ENCODE measurements around the gene MTMR3. TPM values are rescaled to one million over a fixed set of nuclear protein-coding genes. Genes with fewer than 3 reads are reported as not detected.

MTMR3 gene
- polyA plus RNA-seq, 1 of the 3 experiments (the other 2 are of a cell fraction): 20.4 TPM

- Histone ChIP-seq H3K4me1 (ENCODE audit: control insufficient read depth in 1 of 2, insufficient read depth in 2 of 2, low read depth in 1 of 2, low read length in 1 of 2) (no peaks in the 10 kb centered on the region), H3K4me2 (no peak overlapping the region), H3K9ac (no peak overlapping the region), H3K79me2 (ENCODE audit: insufficient read depth) (peaks cover 97% of the 10 kb centered on the region), H2AFZ (ENCODE audit: low read depth) (no peak overlapping the region), H3K9me3 (no peaks in the 10 kb centered on the region), H3K27ac (ENCODE audit: low read depth in 2 of 2, low read length in 1 of 2) (no peak overlapping the region), H3F3A (replicated peaks; ENCODE audit: insufficient read depth) (no peaks in the 10 kb centered on the region), H3K36me3 (replicated peaks in 1 of 2; ENCODE audit: control insufficient read depth in 1 of 2, insufficient read depth in 2 of 2, low read length in 1 of 2) (peaks cover 0 to 5% of the 10 kb centered on the region in 2 experiments), H3K4me3 (ENCODE audit: low read depth in 2 of 2, low read length in 1 of 2) (no peak overlapping the region), H3K9me2 (no peaks in the 10 kb centered on the region), H3K27me3 (ENCODE audit: insufficient read depth) (no peaks in the 10 kb centered on the region), H4K20me1 (ENCODE audit: insufficient read depth) (peaks cover 55% of the 10 kb centered on the region)
- ChIA-PET POLR2A (no interaction called here), CTCF (interaction anchor here (0.7 to 0.9 kb wide), 4 partner anchors 9 to 329 kb away, joined by 3 read pairs; no protein-coding TSS in a partner anchor)
- TF ChIP-seq MXI1 (IDR thresholded peaks at IDR 0.05; ENCODE audit: low read depth, low read length): no peak
- no peak for TF ChIP-seq SIN3A (IDR thresholded peaks at IDR 0.05; ENCODE audit: borderline replicate concordance, low read depth, low read length)
- TF ChIP-seq CHD2 (IDR thresholded peaks at IDR 0.05; ENCODE audit: low read length, partially characterized antibody): no peak
- TF ChIP-seq REST (IDR thresholded peaks at IDR 0.05; ENCODE audit: low read depth, low read length): no peak
- no peak for TF ChIP-seq RXRA (IDR thresholded peaks at IDR 0.05; ENCODE audit: borderline replicate concordance, low read depth)
- TF ChIP-seq GATA2 (CRISPR knock-in tag; IDR thresholded peaks at IDR 0.05): no peak
- no peak for TF ChIP-seq ELF1 (IDR thresholded peaks at IDR 0.05)
- TF ChIP-seq, protein P1, sequence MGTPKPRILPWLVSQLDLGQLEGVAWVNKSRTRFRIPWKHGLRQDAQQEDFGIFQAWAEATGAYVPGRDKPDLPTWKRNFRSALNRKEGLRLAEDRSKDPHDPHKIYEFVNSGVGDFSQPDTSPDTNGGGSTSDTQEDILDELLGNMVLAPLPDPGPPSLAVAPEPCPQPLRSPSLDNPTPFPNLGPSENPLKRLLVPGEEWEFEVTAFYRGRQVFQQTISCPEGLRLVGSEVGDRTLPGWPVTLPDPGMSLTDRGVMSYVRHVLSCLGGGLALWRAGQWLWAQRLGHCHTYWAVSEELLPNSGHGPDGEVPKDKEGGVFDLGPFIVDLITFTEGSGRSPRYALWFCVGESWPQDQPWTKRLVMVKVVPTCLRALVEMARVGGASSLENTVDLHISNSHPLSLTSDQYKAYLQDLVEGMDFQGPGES (IDR thresholded peaks at IDR 0.05; ENCODE audit: low read depth, low read length): no peak
- no peak for TF ChIP-seq RFX5 (IDR thresholded peaks at IDR 0.05; ENCODE audit: low read length)
- no peak for TF ChIP-seq JUND (IDR thresholded peaks at IDR 0.05)
- TF ChIP-seq MAX (IDR thresholded peaks at IDR 0.05; ENCODE audit: low read depth): no peak
- no peak for TF ChIP-seq SMC3 (IDR thresholded peaks at IDR 0.05; ENCODE audit: low read depth, low read length)
- WGBS (ENCODE audit: low lambda C conversion rate): 100% methylated on average over 2 of the region's 2 CpGs
- DNase-seq: no peak
Observed at GRCh38 chr22:29934596-29934995, 51.6 kb downstream of the MTMR3 start.

DNA sequence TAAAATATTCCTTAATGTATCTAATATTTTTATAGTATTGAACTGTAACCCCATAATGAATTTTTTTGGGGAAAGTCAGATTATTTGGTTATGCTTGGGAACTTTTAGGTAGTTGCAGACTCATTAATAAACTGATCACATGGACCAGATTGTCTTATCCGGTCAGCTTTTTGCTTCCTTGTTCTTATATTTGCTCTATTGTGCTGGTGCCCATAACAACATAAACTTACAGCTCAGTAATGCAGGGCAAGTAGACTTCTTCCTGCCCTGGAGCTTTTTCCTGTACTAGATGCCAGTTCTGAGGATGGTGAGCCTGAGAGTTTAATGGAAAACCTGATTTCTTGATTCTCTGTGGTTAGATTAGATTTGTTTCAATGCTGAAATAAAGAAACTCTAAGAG lies 53.2 kb downstream of the MTMR3 start:
- no peak overlapping the region for H3K9ac ChIP-seq
- POLR2A ChIA-PET: no interaction called here
- no peaks in the 10 kb centered on the region for H3K27me3 ChIP-seq (ENCODE audit: insufficient read depth)
- CTCF ChIA-PET: no interaction called here
- no peak overlapping the region for H2AFZ ChIP-seq (ENCODE audit: low read depth)
- no peaks in the 10 kb centered on the region for H3K9me3 ChIP-seq
- H3K27ac ChIP-seq (ENCODE audit: low read depth in 2 of 2, low read length in 1 of 2): no peak overlapping the region
- peaks cover 43% of the 10 kb centered on the region; the same call in 1 of the 2 replicates for H4K20me1 ChIP-seq (ENCODE audit: insufficient read depth)
- H3F3A ChIP-seq (replicated peaks; ENCODE audit: insufficient read depth): no peaks in the 10 kb centered on the region
- 90% methylated on average over 1 of the region's 1 CpG for WGBS (ENCODE audit: low lambda C conversion rate)
- H3K36me3 ChIP-seq (replicated peaks in 1 of 2; ENCODE audit: control insufficient read depth in 1 of 2, insufficient read depth in 2 of 2, low read length in 1 of 2): peaks cover 0 to 5% of the 10 kb centered on the region in 2 experiments
- no peak for DNase-seq
- no peak overlapping the region for H3K4me3 ChIP-seq (ENCODE audit: low read depth in 2 of 2, low read length in 1 of 2)
- H3K9me2 ChIP-seq: no peaks in the 10 kb centered on the region
- H3K4me2 ChIP-seq: no peak overlapping the region
- H3K79me2 ChIP-seq (ENCODE audit: insufficient read depth): peaks cover 97% of the 10 kb centered on the region
- no peaks in the 10 kb centered on the region for H3K4me1 ChIP-seq (ENCODE audit: control insufficient read depth in 1 of 2, insufficient read depth in 2 of 2, low read depth in 1 of 2, low read length in 1 of 2)
- TF ChIP-seq JUND (IDR thresholded peaks at IDR 0.05) (no peak), USF1 (IDR thresholded peaks at IDR 0.05; ENCODE audit: borderline replicate concordance, low read depth) (no peak), TEAD4 (IDR thresholded peaks at IDR 0.05; ENCODE audit: borderline replicate concordance, insufficient read depth) (no peak), MEF2A (IDR thresholded peaks at IDR 0.05; ENCODE audit: borderline replicate concordance, low read depth) (no peak), POLR2AphosphoS5 (IDR thresholded peaks at IDR 0.05; ENCODE audit: low read depth, low read length) (no peak)
- TF ChIP-seq, protein P2, sequence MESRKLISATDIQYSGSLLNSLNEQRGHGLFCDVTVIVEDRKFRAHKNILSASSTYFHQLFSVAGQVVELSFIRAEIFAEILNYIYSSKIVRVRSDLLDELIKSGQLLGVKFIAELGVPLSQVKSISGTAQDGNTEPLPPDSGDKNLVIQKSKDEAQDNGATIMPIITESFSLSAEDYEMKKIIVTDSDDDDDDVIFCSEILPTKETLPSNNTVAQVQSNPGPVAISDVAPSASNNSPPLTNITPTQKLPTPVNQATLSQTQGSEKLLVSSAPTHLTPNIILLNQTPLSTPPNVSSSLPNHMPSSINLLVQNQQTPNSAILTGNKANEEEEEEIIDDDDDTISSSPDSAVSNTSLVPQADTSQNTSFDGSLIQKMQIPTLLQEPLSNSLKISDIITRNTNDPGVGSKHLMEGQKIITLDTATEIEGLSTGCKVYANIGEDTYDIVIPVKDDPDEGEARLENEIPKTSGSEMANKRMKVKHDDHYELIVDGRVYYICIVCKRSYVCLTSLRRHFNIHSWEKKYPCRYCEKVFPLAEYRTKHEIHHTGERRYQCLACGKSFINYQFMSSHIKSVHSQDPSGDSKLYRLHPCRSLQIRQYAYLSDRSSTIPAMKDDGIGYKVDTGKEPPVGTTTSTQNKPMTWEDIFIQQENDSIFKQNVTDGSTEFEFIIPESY (IDR thresholded peaks at IDR 0.05; ENCODE audit: borderline replicate concordance, low read depth): no peak
- TF ChIP-seq, protein P1 (IDR thresholded peaks at IDR 0.05; ENCODE audit: low read depth, low read length): no peak
- TF ChIP-seq, protein P3, sequence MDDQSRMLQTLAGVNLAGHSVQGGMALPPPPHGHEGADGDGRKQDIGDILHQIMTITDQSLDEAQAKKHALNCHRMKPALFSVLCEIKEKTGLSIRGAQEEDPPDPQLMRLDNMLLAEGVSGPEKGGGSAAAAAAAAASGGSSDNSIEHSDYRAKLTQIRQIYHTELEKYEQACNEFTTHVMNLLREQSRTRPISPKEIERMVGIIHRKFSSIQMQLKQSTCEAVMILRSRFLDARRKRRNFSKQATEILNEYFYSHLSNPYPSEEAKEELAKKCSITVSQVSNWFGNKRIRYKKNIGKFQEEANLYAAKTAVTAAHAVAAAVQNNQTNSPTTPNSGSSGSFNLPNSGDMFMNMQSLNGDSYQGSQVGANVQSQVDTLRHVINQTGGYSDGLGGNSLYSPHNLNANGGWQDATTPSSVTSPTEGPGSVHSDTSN (IDR thresholded peaks at IDR 0.05): no peak
